DND-41 (cell line): ENCODE measurements around the gene NDRG3.

ENCODE experiments used
- ATAC-seq: fragments of 200-7000 bp; cut with Tn5 transposase; 3 replicates; pipeline ENCODE4 v1.9.1; 2021; ENCODE audit warnings: low read depth; ENCODE audit not compliant: insufficient read depth
- DNase-seq: peaks from one replicate; pipeline ENCODE4 v3.0.0-alpha.2; 2020
- H2AFZ ChIP-seq: 2 replicates; pipeline ENCODE4 v1.6.0; 2012; ENCODE audit warnings: low read depth, low read length
- H3K27ac ChIP-seq: 2 replicates; pipeline ENCODE4 v1.5.1; 2012; ENCODE audit warnings: low read length, inconsistent platforms
- H3K27me3 ChIP-seq: fragments of 200-600 bp; sonication (generic); 2 replicates; pipeline ENCODE4 v1.6.0; 2012; ENCODE audit warnings: low read length, mild to moderate bottlenecking, inconsistent platforms; ENCODE audit not compliant: insufficient read depth, poor library complexity
- H3K36me3 ChIP-seq: 2 replicates; pipeline ENCODE4 v1.5.1; 2012; ENCODE audit warnings: low read length, inconsistent platforms; ENCODE audit not compliant: insufficient read depth
- H3K4me1 ChIP-seq: 2 replicates; pipeline ENCODE4 v1.5.1; 2012; ENCODE audit warnings: mild to moderate bottlenecking, low read length; ENCODE audit not compliant: insufficient read depth
- H3K4me2 ChIP-seq: 2 replicates; pipeline ENCODE4 v1.6.0; 2012; ENCODE audit warnings: mild to moderate bottlenecking, moderate library complexity, low read length, inconsistent platforms; ENCODE audit not compliant: insufficient read depth
- H3K4me3 ChIP-seq, 2 experiments: fragments of 200-600 bp in 1 of 2; shearing (Covaris generic) in 1 of 2; 2 replicates each; pipeline ENCODE4 v1.5.1; 2012 to 2016; ENCODE audit warnings: inconsistent platforms in 2 of 2, low read length in 2 of 2, mild to moderate bottlenecking in 2 of 2, low read depth in 1 of 2, moderate library complexity in 1 of 2
- H3K79me2 ChIP-seq: 2 replicates; pipeline ENCODE4 v1.6.0; 2012; ENCODE audit warnings: low read length, inconsistent platforms; ENCODE audit not compliant: insufficient read depth
- H3K9ac ChIP-seq: 2 replicates; pipeline ENCODE4 v1.6.0; 2012; ENCODE audit warnings: low read depth, mild to moderate bottlenecking, inconsistent platforms, low read length, moderate library complexity
- H3K9me3 ChIP-seq: 2 replicates; pipeline ENCODE4 v1.5.1; 2012; ENCODE audit warnings: low read length, moderate library complexity, mild to moderate bottlenecking, inconsistent platforms; ENCODE audit not compliant: insufficient read depth, severe bottlenecking
- H4K20me1 ChIP-seq: 2 replicates; pipeline ENCODE4 v1.6.0; 2012; ENCODE audit warnings: low read length; ENCODE audit not compliant: insufficient read depth
- EZH2 ChIP-seq: IDR thresholded peaks from 3 replicates; pipeline ENCODE4 v1.6.1; 2012; ENCODE audit warnings: borderline replicate concordance, low read depth, mild to moderate bottlenecking, moderate library complexity, low read length, inconsistent platforms; ENCODE audit not compliant: severe bottlenecking
- TF ChIP-seq, protein P1 (sequence below): IDR thresholded peaks from 2 replicates; pipeline ENCODE4 v1.5.1; 2012; ENCODE audit warnings: borderline replicate concordance, low read length, moderate library complexity, mild to moderate bottlenecking; ENCODE audit not compliant: poor library complexity, severe bottlenecking; ENCODE audit errors: extremely low read depth

Gene NDRG3

DNA sequence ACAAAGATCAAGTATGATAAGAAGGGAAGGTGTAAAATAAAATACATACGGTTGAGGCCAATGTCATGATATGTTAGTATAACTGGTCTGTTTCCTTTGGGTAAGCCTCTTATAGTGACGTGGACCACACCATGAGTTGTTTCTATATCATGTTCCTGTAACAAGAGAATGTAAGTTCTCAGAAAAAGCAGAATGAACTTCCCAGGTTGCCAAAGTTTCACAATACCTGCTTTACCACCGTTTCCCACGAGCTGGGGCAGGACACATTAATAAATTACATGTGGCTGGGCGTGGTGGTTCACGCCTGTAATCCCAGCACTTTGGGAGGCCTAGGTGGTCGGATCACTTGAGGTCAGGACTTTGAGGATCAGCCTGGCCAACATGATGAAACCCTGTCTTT lies 57.3 kb downstream of the NDRG3 start:
- no peaks in the 10 kb centered on the region for H3K9me3 ChIP-seq
- no peaks in the 10 kb centered on the region for H3K4me1 ChIP-seq
- H3K27ac ChIP-seq, result no peak overlapping the region
- no peaks in the 10 kb centered on the region for H3K27me3 ChIP-seq
- H3K36me3 ChIP-seq, result peaks cover 47% of the 10 kb centered on the region
- no peak overlapping the region for H3K4me2 ChIP-seq
- no peak overlapping the region for H3K9ac ChIP-seq
- H3K79me2 ChIP-seq, result no peaks in the 10 kb centered on the region
- DNase-seq, result no peak
- H2AFZ ChIP-seq, result no peak overlapping the region
- no peak overlapping the region for H3K4me3 ChIP-seq
- TF ChIP-seq EZH2, result no peak
- TF ChIP-seq, protein P1, sequence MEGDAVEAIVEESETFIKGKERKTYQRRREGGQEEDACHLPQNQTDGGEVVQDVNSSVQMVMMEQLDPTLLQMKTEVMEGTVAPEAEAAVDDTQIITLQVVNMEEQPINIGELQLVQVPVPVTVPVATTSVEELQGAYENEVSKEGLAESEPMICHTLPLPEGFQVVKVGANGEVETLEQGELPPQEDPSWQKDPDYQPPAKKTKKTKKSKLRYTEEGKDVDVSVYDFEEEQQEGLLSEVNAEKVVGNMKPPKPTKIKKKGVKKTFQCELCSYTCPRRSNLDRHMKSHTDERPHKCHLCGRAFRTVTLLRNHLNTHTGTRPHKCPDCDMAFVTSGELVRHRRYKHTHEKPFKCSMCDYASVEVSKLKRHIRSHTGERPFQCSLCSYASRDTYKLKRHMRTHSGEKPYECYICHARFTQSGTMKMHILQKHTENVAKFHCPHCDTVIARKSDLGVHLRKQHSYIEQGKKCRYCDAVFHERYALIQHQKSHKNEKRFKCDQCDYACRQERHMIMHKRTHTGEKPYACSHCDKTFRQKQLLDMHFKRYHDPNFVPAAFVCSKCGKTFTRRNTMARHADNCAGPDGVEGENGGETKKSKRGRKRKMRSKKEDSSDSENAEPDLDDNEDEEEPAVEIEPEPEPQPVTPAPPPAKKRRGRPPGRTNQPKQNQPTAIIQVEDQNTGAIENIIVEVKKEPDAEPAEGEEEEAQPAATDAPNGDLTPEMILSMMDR, result no peak
- ATAC-seq, result no peak
- 0 out of 2 replicates have a peak, but pooled peaks cover 3% of the 10 kb centered on the region for H4K20me1 ChIP-seq

DNA sequence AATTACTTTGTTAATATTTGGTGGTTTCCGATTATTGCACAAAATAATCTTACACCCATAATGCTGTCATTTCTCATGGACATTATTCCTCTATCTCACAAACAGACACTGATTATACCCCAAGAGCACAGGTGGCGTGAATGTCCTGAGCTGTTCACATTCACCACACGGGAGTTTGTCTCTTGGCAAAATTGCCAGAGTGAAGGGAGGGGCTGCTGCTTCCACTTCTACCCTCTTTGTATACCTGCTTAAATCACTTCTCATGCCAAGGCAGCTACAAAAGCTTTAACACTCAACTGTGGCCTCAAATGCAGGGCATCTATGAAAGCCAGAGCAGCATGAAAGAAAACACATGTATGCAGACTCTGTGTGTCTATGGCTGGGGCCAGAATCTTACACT lies 58.0 kb downstream of the NDRG3 start:
- Histone ChIP-seq H3K4me1 (no peaks in the 10 kb centered on the region), H3K36me3 (peaks cover 47% of the 10 kb centered on the region), H3K4me2 (no peak overlapping the region), H3K27me3 (no peaks in the 10 kb centered on the region), H3K9ac (no peak overlapping the region), H3K27ac (no peak overlapping the region), H4K20me1 (0 out of 2 replicates have a peak, but pooled peaks cover 3% of the 10 kb centered on the region), H3K4me3 (no peak overlapping the region), H2AFZ (no peak overlapping the region), H3K79me2 (no peaks in the 10 kb centered on the region), H3K9me3 (no peaks in the 10 kb centered on the region)
- ATAC-seq (no peak), DNase-seq (no peak)
- TF ChIP-seq EZH2, result no peak
- TF ChIP-seq, protein P1, result no peak

DNA sequence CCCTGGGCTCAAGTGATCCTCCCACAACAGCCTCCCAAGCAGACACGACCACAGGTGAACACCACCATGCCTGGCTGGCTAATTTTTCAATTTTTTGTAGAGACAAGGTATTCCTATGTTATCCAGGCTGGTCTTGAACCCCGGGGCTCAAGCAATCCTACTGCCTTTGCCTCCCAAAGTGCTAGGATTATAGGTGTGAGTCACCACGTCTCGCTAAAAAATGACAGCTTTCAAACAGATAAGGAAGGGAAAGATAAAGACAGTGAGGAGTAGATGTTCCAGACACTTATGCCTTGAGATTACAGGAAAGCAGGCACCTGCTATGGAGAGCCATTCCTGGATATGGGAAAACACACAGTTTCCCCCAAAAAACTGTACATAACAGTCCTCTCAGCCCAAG lies 58.9 kb downstream of the NDRG3 start:
- Histone ChIP-seq H3K27me3 (no peaks in the 10 kb centered on the region), H3K9me3 (no peaks in the 10 kb centered on the region), H2AFZ (no peak overlapping the region), H3K4me3 (no peak overlapping the region), H4K20me1 (no peaks in the 10 kb centered on the region), H3K27ac (no peak overlapping the region), H3K36me3 (peaks cover 52% of the 10 kb centered on the region), H3K4me2 (no peak overlapping the region), H3K4me1 (no peaks in the 10 kb centered on the region), H3K79me2 (no peaks in the 10 kb centered on the region), H3K9ac (no peak overlapping the region)
- ATAC-seq, result no peak
- DNase-seq, result no peak
- TF ChIP-seq EZH2, result no peak
- TF ChIP-seq, protein P1, result no peak

DNA sequence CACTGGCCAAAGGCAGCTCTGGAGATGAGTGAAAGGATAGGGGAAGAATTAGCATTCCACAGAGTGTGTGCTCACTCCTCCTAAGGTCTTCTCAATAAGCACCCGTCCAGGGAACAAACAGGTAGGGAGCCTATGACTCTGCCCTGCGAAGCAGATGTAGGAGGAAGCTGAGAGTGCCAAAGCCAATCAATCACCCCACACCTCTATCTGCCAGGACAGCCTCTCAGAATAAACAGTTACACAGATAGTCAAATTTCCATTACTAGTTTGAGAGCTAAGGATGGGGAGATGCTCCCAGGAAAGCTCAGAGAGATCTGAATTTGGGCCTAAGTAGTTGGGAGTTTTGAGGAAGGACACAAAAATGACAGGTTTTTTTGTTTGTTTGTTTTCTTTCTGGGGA lies 59.4 kb downstream of the NDRG3 start:
- H3K27ac ChIP-seq, result no peak overlapping the region
- no peak overlapping the region for H3K4me2 ChIP-seq
- TF ChIP-seq, protein P1, result no peak
- no peak for TF ChIP-seq EZH2
- ATAC-seq, result no peak
- DNase-seq, result no peak
- H3K4me1 ChIP-seq, result no peaks in the 10 kb centered on the region
- no peaks in the 10 kb centered on the region for H3K27me3 ChIP-seq
- H3K79me2 ChIP-seq, result no peaks in the 10 kb centered on the region
- no peaks in the 10 kb centered on the region for H4K20me1 ChIP-seq
- no peaks in the 10 kb centered on the region for H3K9me3 ChIP-seq
- H3K4me3 ChIP-seq, result no peak overlapping the region
- H3K9ac ChIP-seq, result no peak overlapping the region
- no peak overlapping the region for H2AFZ ChIP-seq
- peaks cover 52% of the 10 kb centered on the region for H3K36me3 ChIP-seq
